ENCODE measurements around the gene NOTCH1.

DNA sequence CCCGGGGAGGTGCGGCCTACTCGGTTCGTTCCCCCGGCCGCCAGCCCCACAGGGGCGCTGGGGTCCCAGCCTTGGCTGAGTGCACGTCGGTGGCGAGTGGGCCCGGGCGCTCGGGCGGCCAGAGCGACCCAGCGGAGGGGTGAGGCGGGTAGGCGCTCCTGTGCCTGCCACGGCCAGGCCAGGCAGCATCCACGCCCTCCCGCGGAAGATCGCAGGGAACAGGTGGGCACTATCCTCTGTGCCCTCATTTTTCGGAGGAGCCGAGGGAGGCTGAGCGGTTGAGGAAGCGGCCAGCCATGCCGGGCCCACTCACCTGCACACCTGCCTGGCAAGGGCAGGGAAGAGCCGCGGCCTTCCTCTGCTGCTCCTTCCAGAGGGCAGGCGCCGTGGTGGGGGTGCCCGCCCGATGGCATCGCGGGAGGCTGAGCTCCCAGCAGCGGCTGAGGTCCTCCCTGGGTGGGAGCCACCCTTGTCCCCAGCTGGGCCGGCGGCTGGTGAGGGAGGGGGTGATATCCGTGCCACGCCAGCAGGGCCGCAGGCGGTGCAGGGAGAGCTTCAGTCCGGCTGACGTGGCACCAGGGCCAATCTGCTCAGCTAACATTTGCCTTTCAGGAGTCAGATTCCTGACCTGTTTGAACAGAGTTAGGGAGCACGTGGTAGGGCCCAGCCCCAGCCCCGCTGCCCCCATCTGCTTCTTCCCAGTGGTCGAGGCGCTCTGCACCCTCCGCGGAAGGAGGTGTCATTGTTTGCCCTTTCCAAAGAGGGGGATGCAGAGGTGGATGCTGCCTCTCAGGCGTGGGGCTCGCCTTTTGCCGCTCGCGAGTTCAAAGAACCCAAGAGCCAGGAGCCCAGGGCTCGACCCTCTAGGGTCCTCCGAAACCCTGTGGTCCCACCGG is 61.4 kb downstream of the NOTCH1 start:
- TF ChIP-seq, protein P1, sequence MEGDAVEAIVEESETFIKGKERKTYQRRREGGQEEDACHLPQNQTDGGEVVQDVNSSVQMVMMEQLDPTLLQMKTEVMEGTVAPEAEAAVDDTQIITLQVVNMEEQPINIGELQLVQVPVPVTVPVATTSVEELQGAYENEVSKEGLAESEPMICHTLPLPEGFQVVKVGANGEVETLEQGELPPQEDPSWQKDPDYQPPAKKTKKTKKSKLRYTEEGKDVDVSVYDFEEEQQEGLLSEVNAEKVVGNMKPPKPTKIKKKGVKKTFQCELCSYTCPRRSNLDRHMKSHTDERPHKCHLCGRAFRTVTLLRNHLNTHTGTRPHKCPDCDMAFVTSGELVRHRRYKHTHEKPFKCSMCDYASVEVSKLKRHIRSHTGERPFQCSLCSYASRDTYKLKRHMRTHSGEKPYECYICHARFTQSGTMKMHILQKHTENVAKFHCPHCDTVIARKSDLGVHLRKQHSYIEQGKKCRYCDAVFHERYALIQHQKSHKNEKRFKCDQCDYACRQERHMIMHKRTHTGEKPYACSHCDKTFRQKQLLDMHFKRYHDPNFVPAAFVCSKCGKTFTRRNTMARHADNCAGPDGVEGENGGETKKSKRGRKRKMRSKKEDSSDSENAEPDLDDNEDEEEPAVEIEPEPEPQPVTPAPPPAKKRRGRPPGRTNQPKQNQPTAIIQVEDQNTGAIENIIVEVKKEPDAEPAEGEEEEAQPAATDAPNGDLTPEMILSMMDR (IDR thresholded peaks at IDR 0.05; ENCODE audit: insufficient read depth, low read length, poor library complexity, severe bottlenecking), result no peak
- TF ChIP-seq EZH2phosphoT487 (conservative IDR thresholded peaks at IDR 0.05; ENCODE audit: low read length), result no peak
